GM13977 (cell line): Measurements from ENCODE around the gene DEPP1.

Experiments
- DNase-seq: peaks from one replicate; pipeline ENCODE4 v3.0.0; 2012; ENCODE audit warnings: low spot score
- in situ Hi-C: fragments of 300-500 bp; cut with MboI; formaldehyde crosslinking; loops from one replicate; pipeline ENCODE4 v1.12.0; 2022; ENCODE audit warnings: low sequenced_read_pairs, low pct_unique_long_range_greater_than_20kb, mixed read lengths, inconsistent platforms; ENCODE audit not compliant: unreplicated experiment
- TF ChIP-seq, protein P1 (sequence below): IDR thresholded peaks from 2 replicates; pipeline ENCODE4 v1.5.1; 2012; ENCODE audit warnings: mild to moderate bottlenecking, control low read depth; ENCODE audit not compliant: insufficient read depth; ENCODE audit errors: extremely low read depth, missing control alignments

The DEPP1 gene

DNA sequence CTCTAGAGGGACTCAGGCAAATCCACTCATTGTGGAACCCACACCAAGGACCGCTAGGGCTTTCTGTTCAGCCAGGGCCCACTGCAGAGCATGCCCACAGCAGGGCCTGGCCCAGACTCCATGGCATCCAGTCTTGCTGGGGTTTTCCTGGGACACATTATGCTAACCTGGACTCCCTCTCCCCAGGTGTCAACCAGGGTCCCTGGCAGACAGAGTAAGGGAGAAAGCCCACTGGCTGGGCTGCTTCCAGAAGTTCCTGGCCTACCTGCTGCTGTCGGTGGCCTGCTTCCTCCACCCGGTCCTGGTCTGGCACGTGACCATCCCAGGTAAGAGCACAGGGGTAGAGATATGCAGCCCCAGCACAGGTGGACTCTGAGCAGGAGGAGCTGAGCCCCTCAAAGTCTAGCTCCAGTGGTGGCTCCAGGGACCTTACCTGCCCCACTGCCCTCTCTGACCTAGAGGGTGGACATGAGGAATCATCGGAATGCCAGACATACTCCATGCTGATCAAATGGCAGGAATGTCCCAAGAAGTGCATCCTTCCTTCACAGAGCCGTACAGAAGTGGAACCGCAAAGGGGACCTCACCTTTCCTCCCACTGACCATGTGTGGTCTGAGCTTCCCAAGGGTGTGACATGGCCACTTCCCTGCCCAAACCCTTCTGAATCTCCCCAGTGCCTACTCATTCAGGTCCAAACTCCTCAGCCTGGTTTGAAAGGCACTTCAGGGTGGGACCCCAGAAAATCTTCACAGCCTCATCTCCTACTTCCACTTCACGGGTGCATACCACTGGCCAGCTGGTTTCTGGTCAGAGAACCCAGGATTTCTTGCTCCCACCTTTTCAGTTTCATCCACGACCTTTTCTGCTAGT lies 44.9 kb downstream of the DEPP1 start:
- in situ Hi-C loops, result no loop called here
- peak; percentile 1 for DNase-seq
- TF ChIP-seq, protein P1, sequence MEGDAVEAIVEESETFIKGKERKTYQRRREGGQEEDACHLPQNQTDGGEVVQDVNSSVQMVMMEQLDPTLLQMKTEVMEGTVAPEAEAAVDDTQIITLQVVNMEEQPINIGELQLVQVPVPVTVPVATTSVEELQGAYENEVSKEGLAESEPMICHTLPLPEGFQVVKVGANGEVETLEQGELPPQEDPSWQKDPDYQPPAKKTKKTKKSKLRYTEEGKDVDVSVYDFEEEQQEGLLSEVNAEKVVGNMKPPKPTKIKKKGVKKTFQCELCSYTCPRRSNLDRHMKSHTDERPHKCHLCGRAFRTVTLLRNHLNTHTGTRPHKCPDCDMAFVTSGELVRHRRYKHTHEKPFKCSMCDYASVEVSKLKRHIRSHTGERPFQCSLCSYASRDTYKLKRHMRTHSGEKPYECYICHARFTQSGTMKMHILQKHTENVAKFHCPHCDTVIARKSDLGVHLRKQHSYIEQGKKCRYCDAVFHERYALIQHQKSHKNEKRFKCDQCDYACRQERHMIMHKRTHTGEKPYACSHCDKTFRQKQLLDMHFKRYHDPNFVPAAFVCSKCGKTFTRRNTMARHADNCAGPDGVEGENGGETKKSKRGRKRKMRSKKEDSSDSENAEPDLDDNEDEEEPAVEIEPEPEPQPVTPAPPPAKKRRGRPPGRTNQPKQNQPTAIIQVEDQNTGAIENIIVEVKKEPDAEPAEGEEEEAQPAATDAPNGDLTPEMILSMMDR, result no peak

DNA sequence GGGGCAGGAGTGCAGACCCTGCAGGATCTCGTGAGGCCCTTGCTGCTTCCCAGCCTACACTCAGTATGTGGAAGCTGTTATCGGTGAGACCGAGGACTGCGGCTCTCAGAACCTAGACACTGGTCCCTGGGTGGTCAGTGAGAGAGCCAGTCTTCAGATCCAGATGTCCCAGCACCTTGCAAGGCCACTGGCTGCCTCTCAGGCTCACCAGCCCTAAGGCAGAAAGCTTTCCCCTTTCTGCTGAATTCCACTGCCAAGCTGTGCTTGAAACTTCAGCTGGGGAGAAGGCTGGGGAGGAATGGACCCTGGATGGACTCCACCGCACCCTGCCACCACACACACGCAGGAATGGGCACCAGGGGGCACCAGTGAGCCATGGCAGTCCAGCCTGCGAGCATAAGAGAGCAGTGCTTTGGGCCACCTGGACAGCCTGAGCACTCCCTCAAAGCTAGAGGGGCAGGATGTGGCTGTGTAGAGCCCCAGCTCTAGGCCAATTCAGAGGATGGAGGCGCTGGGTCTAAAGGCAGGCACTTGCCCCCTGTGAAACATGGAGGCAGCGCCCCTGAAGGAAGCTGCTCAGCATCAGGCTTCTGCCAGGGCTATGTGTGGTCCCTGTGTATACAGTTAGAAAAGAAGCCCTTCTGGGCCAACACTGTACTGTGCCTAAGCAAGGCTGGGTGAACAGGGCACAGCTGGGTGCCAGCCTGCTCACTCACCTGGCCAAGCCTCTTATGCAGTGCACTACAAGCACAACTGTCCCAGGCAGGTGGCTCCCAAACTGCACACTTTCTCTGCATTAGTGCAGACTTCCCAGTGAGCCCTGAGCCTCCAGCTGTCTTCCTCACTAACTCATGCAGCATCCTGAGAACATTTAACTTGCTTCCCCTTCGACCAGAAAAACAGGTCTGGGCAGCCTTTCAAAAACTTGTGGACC lies 45.8 kb downstream of the DEPP1 start:
- TF ChIP-seq, protein P1, result peak; percentile 96
- peak; percentile 83 for DNase-seq
- in situ Hi-C loops, result no loop called here

DNA sequence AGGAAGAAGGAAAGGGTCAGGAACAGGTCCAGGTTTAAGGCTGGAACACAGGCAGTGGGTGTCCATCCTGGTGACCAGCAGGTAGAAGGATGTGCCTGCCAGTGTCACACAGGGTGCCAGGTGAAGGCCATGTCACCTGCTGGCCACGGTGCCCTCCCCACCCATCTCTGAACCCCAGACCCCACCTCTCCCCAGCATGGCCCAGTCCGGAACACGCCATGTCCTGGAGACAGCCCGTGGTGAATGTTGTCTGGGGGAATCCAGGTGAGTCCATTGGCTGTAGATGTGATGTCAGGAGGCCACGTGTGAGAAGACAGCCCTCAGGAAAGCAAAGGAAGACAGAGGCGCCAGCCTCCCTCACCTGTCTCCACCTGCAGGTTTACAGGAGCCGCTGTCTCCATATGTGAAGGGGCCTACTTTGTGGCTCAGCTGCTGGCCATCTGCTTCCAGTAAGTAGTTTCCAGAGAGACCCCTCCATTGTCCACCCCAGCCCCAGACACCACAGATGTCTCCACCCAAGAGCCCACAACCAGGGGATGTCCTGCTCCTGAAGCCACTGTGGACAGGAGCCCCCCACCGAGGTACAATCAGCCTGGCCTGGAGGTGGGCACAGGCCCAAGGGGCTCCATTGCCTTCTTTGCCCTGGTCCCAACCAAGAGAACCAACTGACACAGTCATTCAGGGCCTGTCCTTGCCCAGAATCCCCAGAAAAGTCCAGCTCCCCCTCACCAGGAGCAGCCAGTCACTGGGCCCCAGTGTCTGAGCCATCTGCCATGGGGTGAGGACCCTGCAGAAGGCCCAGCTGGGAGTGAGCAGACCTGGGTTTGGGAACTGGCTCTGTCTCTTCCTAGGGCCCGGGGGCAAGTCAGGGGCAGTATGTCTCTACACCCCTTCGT lies 46.7 kb downstream of the DEPP1 start:
- TF ChIP-seq, protein P1, result no peak
- DNase-seq, result peak; percentile 1
- in situ Hi-C loops, result no loop called here

DNA sequence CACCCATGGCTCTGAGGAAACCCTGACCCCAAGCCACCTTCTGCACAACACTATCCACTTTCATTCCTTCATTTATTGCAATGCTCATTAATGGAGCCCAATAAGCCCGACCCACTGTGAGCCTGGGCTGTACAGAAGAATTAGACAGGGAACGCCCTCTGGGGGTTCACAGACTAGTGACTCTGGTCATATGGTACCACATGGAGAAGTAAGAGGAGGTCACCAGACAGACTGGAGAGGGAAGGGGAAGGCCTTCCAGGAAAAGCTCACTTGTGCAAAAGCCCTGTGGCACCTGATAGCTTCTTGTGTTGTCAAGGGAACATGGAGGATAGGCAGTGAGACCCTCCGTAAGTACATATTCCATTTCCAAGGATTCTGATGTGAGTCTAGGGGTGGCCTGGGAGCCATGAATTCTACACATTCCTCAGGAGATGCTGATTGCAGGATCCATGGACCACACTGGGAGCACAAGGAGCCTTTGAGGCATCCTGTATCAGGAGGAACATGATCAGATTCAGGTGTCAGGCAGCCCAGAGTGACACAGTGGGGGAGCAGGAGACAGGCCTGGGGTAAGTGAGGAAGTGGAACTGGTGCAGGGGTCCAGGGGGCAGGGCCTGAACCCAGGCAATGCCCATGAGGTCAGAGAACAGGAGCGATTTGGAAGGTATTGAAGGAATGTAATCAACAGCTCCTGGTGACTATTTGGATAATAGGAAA lies 47.5 kb downstream of the DEPP1 start:
- TF ChIP-seq, protein P1, result no peak
- no peak for DNase-seq
- in situ Hi-C loops, result no loop called here

DNA sequence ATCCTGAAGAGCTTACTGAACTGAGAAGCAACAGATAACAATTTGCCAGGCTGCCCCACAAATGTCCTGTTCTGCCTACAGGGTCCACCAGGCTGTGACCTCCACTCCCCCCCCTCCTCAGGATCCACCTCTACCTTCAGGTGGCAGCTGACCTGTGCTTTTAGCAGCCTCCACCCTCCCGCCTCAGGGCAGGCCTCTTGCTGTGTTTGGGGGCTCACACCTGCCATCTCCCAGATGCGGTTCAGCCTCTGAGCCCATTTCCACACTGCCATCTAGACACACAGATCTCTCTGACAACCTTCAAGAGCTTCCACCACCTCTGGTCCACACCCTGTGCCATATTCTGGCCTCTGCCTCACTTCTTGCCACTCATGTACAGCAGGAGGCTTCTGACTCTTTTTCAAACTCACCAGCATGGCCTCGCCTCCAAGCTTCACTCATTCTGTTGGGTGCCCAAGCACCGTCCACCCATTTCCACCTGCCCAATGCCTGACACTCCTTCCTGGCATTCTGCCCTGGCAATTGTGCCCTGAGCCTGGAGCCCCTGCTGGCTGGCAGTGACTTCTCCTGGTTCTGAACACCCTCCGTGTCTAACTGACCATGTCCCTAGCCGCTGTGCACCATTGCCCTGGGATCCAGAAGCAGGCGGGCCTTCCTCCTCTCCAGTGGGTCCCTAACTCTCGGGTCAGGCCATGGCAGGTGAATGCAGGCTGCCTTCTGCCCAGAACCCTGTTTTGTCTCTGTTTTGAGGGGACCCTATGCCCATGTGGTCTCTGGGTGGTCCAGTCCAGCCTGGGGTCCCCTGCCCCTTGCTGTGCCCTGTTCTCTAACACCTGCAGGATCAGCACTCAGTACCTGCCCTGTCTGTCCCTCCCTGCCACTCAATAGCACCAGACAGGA lies 49.0 kb downstream of the DEPP1 start:
- no peak for DNase-seq
- in situ Hi-C loops, result no loop called here
- TF ChIP-seq, protein P1, result no peak
